Esophagus squamous epithelium (tissue), 4 donors: ENCODE data around the gene MYOZ2.
"Not testable (repeated sequence)": the region's sequence is repeated elsewhere in the genome, so short reads cannot be mapped to it uniquely, and the experiment has no call there.

Source experiments
- CTCF ChIP-seq, 6 experiments: fragments of 450-650 bp in 4 of 6; fragments of 200-600 bp in 2 of 6; sonication (generic) in 2 of 6; IDR thresholded peaks; one replicate each; pipeline ENCODE4 v1.5.1; 2016 to 2019; ENCODE audit warnings: antibody characterized with exemption in 6 of 6, mild to moderate bottlenecking in 4 of 6, moderate library complexity in 4 of 6
- POLR2A ChIP-seq, 4 donors: fragments of 450-650 bp; IDR thresholded peaks; one replicate each; pipeline ENCODE4 v1.6.1; 2017; ENCODE audit warnings: antibody characterized with exemption in 4 of 4, mild to moderate bottlenecking in 4 of 4, moderate library complexity in 3 of 4

- not testable (repeated sequence) for TF ChIP-seq CTCF, POLR2A (IDR thresholded peaks at IDR 0.05)
Observed at GRCh38 chr4:119173729-119174361, 38.2 kb downstream of the MYOZ2 start.
